Pancreas (tissue), 10 donors: ENCODE measurements around the gene ACTA1. TPM values are rescaled to one million over a fixed set of nuclear protein-coding genes. Genes with fewer than 3 reads are reported as not detected.
"Not testable (repeated sequence)": the region's sequence is repeated elsewhere in the genome, so short reads cannot be mapped to it uniquely, and the experiment has no call there.

Experiments used
- ATAC-seq, 4 donors: fragments of 200-7000 bp; cut with Tn5 transposase; one replicate each; pipeline versions ENCODE4 v1.8.0 to v1.9.1; 2020; ENCODE audit warnings: mild to moderate bottlenecking in 4 of 4, moderate library complexity in 4 of 4
- DNase-seq, 6 donors: peaks; one replicate each; pipeline ENCODE4 v3.0.0-alpha.2; 2020
- FAIRE-seq: peaks from 2 replicates; lab custom pipeline; 2012; peaks lifted over from hg19 to GRCh38; lab: Jason Lieb, UNC
- H3K27ac ChIP-seq, 4 donors: fragments of 200-600 bp; sonication (generic); 1 replicate in 3 of 4; 2 replicates in 1 of 4; pipeline versions ENCODE4 v1.5.0 to v1.8.0; 2020
- H3K27me3 ChIP-seq, 4 donors: fragments of 200-600 bp; one replicate each; pipeline ENCODE4 v1.8.0; 2021
- H3K36me3 ChIP-seq, 3 donors: fragments of 200-600 bp; sonication (generic) in 1 of 3; one replicate each; pipeline versions ENCODE4 v1.5.0 to v1.8.0; 2020 to 2021
- H3K4me1 ChIP-seq, 3 donors: fragments of 200-600 bp; one replicate each; pipeline ENCODE4 v1.8.0; 2021
- H3K4me3 ChIP-seq, 4 donors: fragments of 200-600 bp; sonication (generic) in 2 of 4; one replicate each; pipeline versions ENCODE4 v1.5.0 to v1.8.0; 2020 to 2021
- H3K9me3 ChIP-seq, 4 donors: fragments of 200-600 bp; one replicate each; pipeline ENCODE4 v1.8.0; 2021
- CTCF ChIP-seq, 4 donors: fragments of 200-600 bp; sonication (generic) in 3 of 4; IDR thresholded peaks; one replicate each; pipeline versions ENCODE4 v1.5.0 to v1.8.0; 2021; ENCODE audit warnings: antibody characterized with exemption in 4 of 4
- WGBS, 2 donors: extraction: QIAGEN DNeasy Blood & Tissue Kit; methylation state at CpG; one replicate each; pipeline ENCODE4 v1.1.7; 2013; 5-methylcytosine and 5-hydroxymethylcytosine counted together
- intact Hi-C, 3 donors: fragments of 100-400 bp; cut with DNase I; formaldehyde crosslinking; loops; one replicate each; pipeline versions ENCODE4 v1.11.1 to v1.14.2; 2022
- polyA plus RNA-seq, 2 donors: library from polyadenylated mRNA; stranded (reverse); fragments of 200-250 nt; gene quantifications; one replicate each; pipeline ENCODE4 v1.2.3, GENCODE V29; 2013
- total RNA-seq, 6 donors: library from RNA; stranded (reverse); fragmentation: NEBNext Ultra II Directional in 4 of 6; extraction: Animal tissue kit (Norgen Biotek cat#: 25700) in 4 of 6; gene quantifications; one replicate each; pipeline versions ENCODE4 v1.2.1 to v1.2.4, GENCODE V29; 2021 to 2023
- donor health status: healthy with polysubstance abuse.
- donor health status: DM: no; HTN: no; CAD: no; lungs with moderate emphysema.
- donor health status: DM: no; HTN: no; CAD: no.
- donor health status: control.
- donor health status: control.
- donor health status: Bipolar disorder and iron deficiency.
- donor health status: DM: yes; HTN: yes; CAD: no.
- donor health status: DM: no; HTN: no; CAD: no.
- donor health status: DM: no; HTN: no; CAD: no.
- donor health status: DM: yes; HTN: yes; CAD: no.

The ACTA1 gene
- total and polyA plus RNA-seq, 8 donors = 0.76 to 6.9 (median 4.2) TPM; not detected in 5

DNA sequence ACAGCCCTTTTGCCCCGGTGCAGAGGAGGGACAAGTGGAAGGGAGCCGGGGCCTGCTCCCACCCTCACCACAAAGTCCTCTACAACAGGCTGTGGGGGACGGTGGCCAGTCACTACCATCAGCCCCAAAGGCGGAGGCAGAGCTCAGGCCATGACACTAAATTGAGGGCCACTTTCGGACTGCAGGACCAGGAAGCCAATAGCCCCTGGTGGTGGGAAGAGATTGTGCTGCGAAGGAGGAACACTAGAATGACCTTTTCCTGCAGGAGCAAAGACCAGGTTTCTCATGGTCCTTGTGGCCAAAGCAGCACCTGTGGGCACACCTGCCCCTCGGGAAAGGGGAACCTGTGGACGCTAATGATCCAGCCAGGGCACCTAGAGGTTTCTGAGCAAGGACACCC, 30.3 kb downstream of the ACTA1 start:
- Histone ChIP-seq H3K4me1 (peaks cover 0 to 3% (median 0%) of the 10 kb centered on the region in 3 donors), H3K27me3 (peaks cover 0 to 8% (median 3%) of the 10 kb centered on the region in 4 donors), H3K27ac (no peak overlapping the region), H3K9me3 (no peaks in the 10 kb centered on the region), H3K4me3 (no peak overlapping the region), H3K36me3 (no peaks in the 10 kb centered on the region)
- WGBS, 2 donors = 73 to 84% methylated on average over 8 of the region's 8 CpGs
- intact Hi-C loops = no loop called here
- FAIRE-seq (no peak), DNase-seq (no peak), ATAC-seq (no peak)
- TF ChIP-seq CTCF (IDR thresholded peaks at IDR 0.05) = no peak

- intact Hi-C loops = no loop called here
- DNase-seq = no peak
- H3K4me1 ChIP-seq = peaks cover 0 to 3% (median 0%) of the 10 kb centered on the region in 3 donors
- no peak overlapping the region for H3K4me3 ChIP-seq
- no peak for TF ChIP-seq CTCF (IDR thresholded peaks at IDR 0.05)
- H3K27me3 ChIP-seq = peaks cover 0 to 8% (median 3%) of the 10 kb centered on the region in 4 donors
- WGBS, 2 donors = 69 to 76% methylated on average over 6 of the region's 6 CpGs
- no peak overlapping the region for H3K27ac ChIP-seq
- FAIRE-seq = no peak
- no peak for ATAC-seq
- H3K9me3 ChIP-seq = no peaks in the 10 kb centered on the region
- no peaks in the 10 kb centered on the region for H3K36me3 ChIP-seq
Measured at GRCh38 chr1:229402993-229403392, 30.9 kb downstream of the ACTA1 start.

DNA sequence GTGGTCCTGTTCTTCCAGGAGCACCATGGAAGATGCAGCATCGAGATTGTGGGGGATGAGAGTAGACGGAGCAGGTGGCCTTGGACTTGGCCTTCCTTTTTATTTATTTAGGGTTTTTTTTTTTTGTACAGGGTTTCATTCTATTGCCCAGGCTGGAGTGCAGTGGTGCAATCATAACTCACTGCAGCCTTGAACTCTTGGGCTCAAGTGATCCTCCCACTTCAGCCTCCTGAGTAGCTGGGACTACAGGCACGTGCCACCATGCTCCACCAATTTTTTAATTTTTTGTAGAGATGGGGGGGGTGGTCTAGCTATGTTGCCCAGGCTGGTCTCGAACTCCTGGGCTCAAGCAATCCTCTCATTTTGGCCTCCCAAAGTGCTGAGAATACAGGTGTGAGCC, 31.6 kb downstream of the ACTA1 start:
- H3K9me3 ChIP-seq, H3K4me1 ChIP-seq, H3K4me3 ChIP-seq, FAIRE-seq, H3K27me3 ChIP-seq, H3K36me3 ChIP-seq, ATAC-seq, H3K27ac ChIP-seq, intact Hi-C loops, DNase-seq: not testable (repeated sequence)
- 44 to 56% methylated on average over 4 of the region's 4 CpGs for WGBS, 2 donors

DNA sequence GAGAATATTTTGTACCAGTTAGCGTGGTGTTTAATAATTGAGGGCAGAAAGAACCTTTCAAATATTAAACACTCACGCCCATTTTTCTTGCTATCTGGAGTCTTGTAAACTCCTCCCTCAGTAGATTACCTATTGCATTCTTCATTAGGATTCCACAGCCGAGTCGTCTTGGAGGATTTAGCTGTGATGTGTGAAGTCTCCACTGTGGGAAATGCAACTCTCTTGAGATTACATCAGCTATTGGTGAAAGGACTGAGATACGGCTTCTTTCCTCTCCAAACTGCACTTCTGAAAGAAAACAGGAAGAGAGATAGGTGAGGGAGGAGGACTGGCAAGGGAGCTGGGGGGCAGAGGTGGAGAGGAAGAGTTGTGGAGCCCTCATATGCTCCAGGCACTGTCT, 36.1 kb downstream of the ACTA1 start:
- Histone ChIP-seq H3K4me3 (no peak overlapping the region), H3K27ac (no peak overlapping the region), H3K36me3 (no peaks in the 10 kb centered on the region), H3K27me3 (no peaks in the 10 kb centered on the region), H3K4me1 (no peaks in the 10 kb centered on the region), H3K9me3 (no peaks in the 10 kb centered on the region)
- no peak for TF ChIP-seq CTCF (IDR thresholded peaks at IDR 0.05)
- DNase-seq (no peak), ATAC-seq (no peak), FAIRE-seq (no peak)
- intact Hi-C loops = no loop called here
- WGBS, 2 donors = 57 to 60% methylated on average over 5 of the region's 5 CpGs

- Histone ChIP-seq H3K4me3 (no peak overlapping the region), H3K36me3 (no peaks in the 10 kb centered on the region), H3K27ac (no peak overlapping the region), H3K9me3 (no peaks in the 10 kb centered on the region), H3K27me3 (no peaks in the 10 kb centered on the region), H3K4me1 (no peaks in the 10 kb centered on the region)
- no peak for DNase-seq
- intact Hi-C loops = no loop called here
- no peak for TF ChIP-seq CTCF (IDR thresholded peaks at IDR 0.05)
- 60 to 67% methylated on average over 11 of the region's 11 CpGs for WGBS, 2 donors
- no peak for ATAC-seq
- no peak for FAIRE-seq
Measured at GRCh38 chr1:229396585-229397206, 37.2 kb downstream of the ACTA1 start.

DNA sequence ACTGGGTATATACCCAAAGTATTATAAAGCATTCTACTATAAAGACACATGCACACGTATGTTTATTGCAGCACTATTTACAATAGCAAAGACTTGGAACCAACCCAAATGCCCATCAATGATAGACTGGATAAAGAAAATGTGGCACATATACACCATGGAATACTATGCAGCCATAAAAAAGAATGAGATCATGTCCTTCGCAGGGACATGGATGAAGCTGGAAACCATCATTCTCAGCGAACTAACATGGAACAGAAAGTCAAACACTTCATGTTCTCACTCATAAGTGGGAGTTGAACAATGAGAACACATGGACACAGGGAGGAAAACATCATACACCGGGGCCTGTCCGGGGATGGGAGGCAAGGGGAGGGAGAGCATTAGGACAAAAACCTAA, 39.4 kb downstream of the ACTA1 start:
- H3K36me3 ChIP-seq, DNase-seq, H3K4me1 ChIP-seq, H3K9me3 ChIP-seq, H3K27me3 ChIP-seq, H3K4me3 ChIP-seq, ATAC-seq, H3K27ac ChIP-seq, FAIRE-seq, intact Hi-C loops: not testable (repeated sequence)
- WGBS, 2 donors = 84 to 90% methylated on average over 5 of the region's 5 CpGs
